Measurements from ENCODE around the gene ALDH1A3.

ALDH1A3 gene

GRCh38 chr15:100958326-100959065 lies 78.9 kb downstream of the ALDH1A3 start:
- DNase-seq, result no peak

GRCh38 chr15:100959066-100960050 lies 79.7 kb downstream of the ALDH1A3 start:
- no peak for DNase-seq

Data from NCI-H2171 (cell line).